OCI-LY1 (cell line): ENCODE data around the gene SIRT6.
"Not testable (repeated sequence)": the region's sequence is repeated elsewhere in the genome, so short reads cannot be mapped to it uniquely, and the experiment has no call there.

Source experiments
- H2AFZ ChIP-seq: fragments of 200-600 bp; sonication (generic), shearing (Covaris generic); 2 replicates; pipeline ENCODE4 v1.6.0; 2014; ENCODE audit warnings: antibody characterized with exemption, mild to moderate bottlenecking, low read length
- H3F3A ChIP-seq: fragments of 200-600 bp; sonication (generic), shearing (Covaris generic); 2 replicates; pipeline ENCODE4 v1.6.0; 2014; ENCODE audit warnings: mild to moderate bottlenecking, antibody characterized with exemption, low read length, moderate library complexity; ENCODE audit not compliant: insufficient read depth
- H3K27ac ChIP-seq: fragments of 200-600 bp; sonication (generic); 2 replicates; pipeline ENCODE4 v1.5.1; 2014; ENCODE audit warnings: low read length, mixed run types, mild to moderate bottlenecking, low read depth; ENCODE audit not compliant: poor library complexity, severe bottlenecking
- H3K27me3 ChIP-seq: fragments of 200-600 bp; sonication (generic); 2 replicates; pipeline ENCODE4 v1.6.0; 2014; ENCODE audit warnings: antibody characterized with exemption, mild to moderate bottlenecking, low read length, moderate library complexity; ENCODE audit not compliant: insufficient read depth
- H3K36me3 ChIP-seq: fragments of 200-600 bp; sonication (generic); 2 replicates; pipeline ENCODE4 v1.6.1; 2014; ENCODE audit warnings: mild to moderate bottlenecking, antibody characterized with exemption, low read length, moderate library complexity, mixed read lengths; ENCODE audit not compliant: insufficient read depth
- H3K4me1 ChIP-seq: fragments of 200-600 bp; sonication (generic); 2 replicates; pipeline ENCODE4 v1.5.1; 2014; ENCODE audit warnings: mild to moderate bottlenecking, low read length, moderate library complexity; ENCODE audit not compliant: insufficient read depth, severe bottlenecking
- H3K4me2 ChIP-seq: fragments of 200-600 bp; sonication (generic), shearing (Covaris generic); 2 replicates; pipeline ENCODE4 v1.6.1; 2014; ENCODE audit warnings: low read length
- H3K4me3 ChIP-seq: fragments of 200-600 bp; sonication (generic); 2 replicates; pipeline ENCODE4 v1.5.1; 2014; ENCODE audit warnings: low read length, low read depth, mild to moderate bottlenecking, mixed read lengths; ENCODE audit not compliant: poor library complexity, severe bottlenecking
- H3K79me2 ChIP-seq: fragments of 200-600 bp; shearing (Covaris generic); 2 replicates; pipeline ENCODE4 v1.6.1; 2016; ENCODE audit warnings: mixed run types, low read length, mixed read lengths; ENCODE audit not compliant: insufficient read depth
- H3K9ac ChIP-seq: fragments of 200-600 bp; sonication (generic), shearing (Covaris generic); 2 replicates; pipeline ENCODE4 v1.6.1; 2014; ENCODE audit warnings: mild to moderate bottlenecking, low read length, mixed read lengths
- H3K9me2 ChIP-seq: fragments of 200-600 bp; sonication (generic), shearing (Covaris generic); 2 replicates; pipeline ENCODE4 v1.6.1; 2014; ENCODE audit warnings: low read depth, mild to moderate bottlenecking, low read length, mixed read lengths
- H3K9me3 ChIP-seq: fragments of 200-600 bp; shearing (Covaris generic); 2 replicates; pipeline ENCODE4 v1.6.1; 2014; ENCODE audit warnings: low read length, mixed read lengths
- H4K20me1 ChIP-seq: fragments of 200-600 bp; sonication (generic), shearing (Covaris generic); 2 replicates; pipeline ENCODE4 v1.6.0; 2016; ENCODE audit warnings: mild to moderate bottlenecking, low read length; ENCODE audit not compliant: insufficient read depth
- CTCF ChIP-seq: fragments of 200-600 bp; sonication (generic), shearing (Covaris generic); IDR thresholded peaks from 2 replicates; pipeline ENCODE4 v1.5.1; 2017; ENCODE audit warnings: mild to moderate bottlenecking, antibody characterized with exemption, low read length, moderate library complexity, mixed read lengths
- EZH2 ChIP-seq: fragments of 200-600 bp; sonication (generic), shearing (Covaris generic); IDR thresholded peaks from 2 replicates; pipeline ENCODE4 v1.8.0; 2017; ENCODE audit warnings: borderline replicate concordance, mixed run types, mild to moderate bottlenecking, antibody characterized with exemption, low read length, moderate library complexity, mixed read lengths

SIRT6 gene

GRCh38 chr19:4130744-4131438 lies 51.5 kb downstream of the SIRT6 start:
- Histone ChIP-seq H3K36me3 (no peaks in the 10 kb centered on the region), H3K27me3 (no peaks in the 10 kb centered on the region), H3K9ac (no peak overlapping the region), H3F3A (no peaks in the 10 kb centered on the region), H3K4me2 (no peak overlapping the region), H3K4me3 (no peak overlapping the region), H3K9me3 (no peaks in the 10 kb centered on the region), H4K20me1 (no peaks in the 10 kb centered on the region), H3K4me1 (no peaks in the 10 kb centered on the region), H3K27ac (no peak overlapping the region), H3K79me2 (no peaks in the 10 kb centered on the region), H2AFZ (no peak overlapping the region), H3K9me2 (no peaks in the 10 kb centered on the region)
- no peak for TF ChIP-seq EZH2
- no peak for TF ChIP-seq CTCF

- not testable (repeated sequence) for H3K36me3 ChIP-seq, H3F3A ChIP-seq, H3K4me3 ChIP-seq, H3K9ac ChIP-seq, H3K4me2 ChIP-seq, H3K27me3 ChIP-seq, H3K9me3 ChIP-seq, H3K79me2 ChIP-seq, H3K4me1 ChIP-seq, H2AFZ ChIP-seq, H4K20me1 ChIP-seq, H3K9me2 ChIP-seq, H3K27ac ChIP-seq
Measured at GRCh38 chr19:4129050-4129449, 53.3 kb downstream of the SIRT6 start.

- H3K27me3 ChIP-seq, H3K9ac ChIP-seq, H3K4me3 ChIP-seq, H2AFZ ChIP-seq, H3K9me3 ChIP-seq, H3K9me2 ChIP-seq, H3K4me2 ChIP-seq, H3F3A ChIP-seq, H4K20me1 ChIP-seq, H3K27ac ChIP-seq, H3K36me3 ChIP-seq: not testable (repeated sequence)
- peaks cover 14% of the 10 kb centered on the region for H3K4me1 ChIP-seq
- peaks cover 13% of the 10 kb centered on the region for H3K79me2 ChIP-seq
Measured at GRCh38 chr19:4127322-4127721, 55.0 kb downstream of the SIRT6 start.

- Histone ChIP-seq H3K4me3 (peak overlapping the region; percentile 90), H4K20me1 (no peaks in the 10 kb centered on the region), H3K4me2 (peak overlapping the region; percentile 78), H3F3A (no peaks in the 10 kb centered on the region), H3K36me3 (peaks cover 3% of the 10 kb centered on the region; the same call in 1 of the 2 replicates), H2AFZ (peak overlapping the region; percentile 66; the same call in 1 of the 2 replicates), H3K79me2 (peaks cover 13% of the 10 kb centered on the region), H3K9ac (peak overlapping the region; percentile 69), H3K27ac (no peak overlapping the region), H3K9me3 (no peaks in the 10 kb centered on the region), H3K9me2 (no peaks in the 10 kb centered on the region), H3K27me3 (no peaks in the 10 kb centered on the region), H3K4me1 (peaks cover 28% of the 10 kb centered on the region)
- TF ChIP-seq EZH2 (no peak), CTCF (no peak)
Measured at GRCh38 chr19:4124638-4125037, 57.7 kb downstream of the SIRT6 start.
